Kidney epithelial cell (primary cell): Measurements from ENCODE around the gene MGMT. TPM values are rescaled to one million over a fixed set of nuclear protein-coding genes. Genes with fewer than 3 reads are reported as not detected.

Experiments used
- DNase-seq: peaks from one replicate; pipeline ENCODE4 v3.0.0-alpha.2; 2010; ENCODE audit warnings: low read depth
- H3K27me3 ChIP-seq: 2 replicates; pipeline ENCODE4 v1.6.0; 2011; ENCODE audit warnings: low read length; ENCODE audit not compliant: control insufficient read depth, insufficient read depth
- H3K36me3 ChIP-seq: 2 replicates; pipeline ENCODE4 v1.5.1; 2011; ENCODE audit warnings: low read length; ENCODE audit not compliant: control insufficient read depth, insufficient read depth
- H3K4me3 ChIP-seq: 2 replicates; pipeline ENCODE4 v1.5.1; 2011; ENCODE audit warnings: low read depth, mild to moderate bottlenecking, control low read depth, low read length
- CTCF ChIP-seq: IDR thresholded peaks from 2 replicates; pipeline ENCODE4 v1.5.1; 2011; ENCODE audit warnings: mild to moderate bottlenecking, moderate library complexity, low read length, control low read depth, inconsistent platforms; ENCODE audit not compliant: insufficient read depth, poor library complexity, severe bottlenecking
- total RNA-seq: library from RNA; depleted of rRNA; stranded (reverse); fragments of >200 nt; gene quantifications from 2 replicates; pipeline ENCODE4 v1.2.3, GENCODE V29; 2015

MGMT gene
- total RNA-seq, 1 donor from 2014 or later, result 36.1 TPM

DNA sequence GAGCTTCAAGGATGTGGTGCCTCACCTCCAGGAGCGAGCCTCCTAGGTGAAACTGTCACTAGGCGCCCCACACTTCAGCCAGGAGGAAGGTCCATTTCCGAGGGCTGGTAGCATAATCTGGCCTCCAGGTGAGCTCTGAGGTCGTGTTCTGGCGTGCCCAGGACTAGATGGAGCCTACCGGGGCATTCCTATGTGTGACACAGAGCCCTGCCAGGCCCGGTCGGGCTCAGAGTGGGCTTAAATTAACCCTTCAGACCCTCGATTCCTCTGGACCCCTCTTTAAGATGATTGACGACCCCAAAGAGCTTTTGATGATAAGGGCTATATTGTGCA, 263.9 kb downstream of the MGMT start:
- no peaks in the 10 kb centered on the region for H3K36me3 ChIP-seq
- TF ChIP-seq CTCF, result no peak
- DNase-seq, result no peak
- no peaks in the 10 kb centered on the region for H3K27me3 ChIP-seq
- H3K4me3 ChIP-seq, result no peak overlapping the region

DNA sequence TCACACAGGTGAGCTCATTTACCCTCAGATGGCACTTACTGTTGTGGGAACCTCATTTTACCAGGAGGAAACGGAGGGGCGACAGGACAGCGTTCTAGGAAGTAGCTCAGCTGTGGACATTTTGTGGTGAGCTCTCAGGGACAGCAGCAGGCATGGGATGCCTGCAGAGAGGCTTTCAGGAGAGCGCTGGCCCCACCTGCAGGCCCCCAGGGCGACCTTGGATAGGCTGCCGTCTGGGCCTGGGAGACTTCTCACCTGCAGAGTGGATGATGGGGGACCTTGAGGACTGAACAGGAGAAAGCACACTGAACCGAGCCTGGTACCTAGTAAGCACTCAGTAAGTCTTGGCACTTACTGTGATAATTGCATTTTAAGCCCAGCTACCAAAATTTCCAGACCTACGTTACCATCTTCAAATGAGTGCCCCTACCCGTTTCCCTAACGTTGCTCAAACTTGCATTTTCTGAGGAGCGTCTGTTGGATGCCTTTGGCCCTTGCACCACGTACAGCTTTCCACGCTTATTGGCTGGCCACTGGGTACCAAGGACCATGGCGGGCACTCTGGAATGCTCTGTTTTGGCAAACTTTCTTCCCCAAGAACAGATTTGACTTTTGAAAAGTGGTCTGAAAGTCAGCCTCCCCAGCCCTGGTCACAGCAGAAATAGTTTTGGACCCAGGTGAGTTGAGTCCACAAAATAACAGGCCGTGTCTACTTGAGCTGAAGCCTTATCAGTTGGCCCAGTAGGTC, 273.7 kb downstream of the MGMT start:
- H3K36me3 ChIP-seq, result no peaks in the 10 kb centered on the region
- TF ChIP-seq CTCF, result no peak
- H3K27me3 ChIP-seq, result no peaks in the 10 kb centered on the region
- DNase-seq, result no peak
- no peak overlapping the region for H3K4me3 ChIP-seq

- H3K36me3 ChIP-seq, result no peaks in the 10 kb centered on the region
- H3K27me3 ChIP-seq, result no peaks in the 10 kb centered on the region
- no peak for DNase-seq
- H3K4me3 ChIP-seq, result no peak overlapping the region
- no peak for TF ChIP-seq CTCF
These were observed 274.4 kb downstream of the MGMT start for GRCh38 chr10:129741280-129741977.

GRCh38 chr10:129741978-129742741, 275.1 kb downstream of the MGMT start:
- no peak for DNase-seq
- Histone ChIP-seq H3K4me3 (no peak overlapping the region), H3K27me3 (no peaks in the 10 kb centered on the region), H3K36me3 (no peaks in the 10 kb centered on the region)
- TF ChIP-seq CTCF, result no peak

GRCh38 chr10:129742742-129743550, 275.9 kb downstream of the MGMT start:
- H3K4me3 ChIP-seq, result no peak overlapping the region
- no peaks in the 10 kb centered on the region for H3K27me3 ChIP-seq
- no peak for DNase-seq
- TF ChIP-seq CTCF, result no peak
- H3K36me3 ChIP-seq, result no peaks in the 10 kb centered on the region
